Measurements from ENCODE around the gene CLASP1. TPM values are rescaled to one million over a fixed set of nuclear protein-coding genes. Genes with fewer than 3 reads are reported as not detected.

Gene CLASP1
- total RNA-seq, 1 experiment from 2014 or later = 49.2 TPM

GRCh38 chr2:121582272-121582671, 67.0 kb downstream of the CLASP1 start:
- TF ChIP-seq POLR2AphosphoS5 (IDR thresholded peaks at IDR 0.05; ENCODE audit: low read depth, low read length) (no peak), SIN3A (IDR thresholded peaks at IDR 0.05; ENCODE audit: borderline replicate concordance, insufficient read depth, low read depth, low read length) (no peak), CTCF (IDR thresholded peaks at IDR 0.05) (no peak), TCF7L2 (IDR thresholded peaks at IDR 0.05; ENCODE audit: low read depth, low read length) (no peak)
- H3K27me3 ChIP-seq (ENCODE audit: control insufficient read depth, insufficient read depth, low read length) = no peaks in the 10 kb centered on the region
- CTCF ChIA-PET = no interaction called here
- no peaks in the 10 kb centered on the region for H3K9me3 ChIP-seq (ENCODE audit: control insufficient read depth, insufficient read depth, low read depth, low read length)
- POLR2A ChIA-PET = no interaction called here
- H3K27ac ChIP-seq (ENCODE audit: low read length) = no peak overlapping the region
- no peak for ATAC-seq
- no peak for DNase-seq (ENCODE audit: low read depth, low spot score)
- H3K4me1 ChIP-seq (ENCODE audit: control insufficient read depth, insufficient read depth, low read length) = peaks cover 12% of the 10 kb centered on the region
- no TSS peak for BruUV-seq (replicated peaks)
- intact Hi-C loops (cut with micrococcal nuclease; ENCODE audit: unreplicated experiment) (no loop called here), in situ Hi-C loops (cut with HindIII; ENCODE audit: low pct_unique_long_range_greater_than_20kb, low sequenced_read_pairs) (no loop called here)
- no peaks in the 10 kb centered on the region for H3K36me3 ChIP-seq (ENCODE audit: control insufficient read depth, insufficient read depth, low read length)
- no peak overlapping the region for H3K4me3 ChIP-seq (ENCODE audit: low read depth in 2 of 2, low read length in 2 of 2)

- ATAC-seq (no peak), DNase-seq (ENCODE audit: low read depth, low spot score) (no peak)
- no peak for TF ChIP-seq TCF7L2 (IDR thresholded peaks at IDR 0.05; ENCODE audit: low read depth, low read length)
- Histone ChIP-seq H3K4me3 (ENCODE audit: low read depth in 2 of 2, low read length in 2 of 2) (no peak overlapping the region), H3K9me3 (ENCODE audit: control insufficient read depth, insufficient read depth, low read depth, low read length) (no peaks in the 10 kb centered on the region), H3K36me3 (ENCODE audit: control insufficient read depth, insufficient read depth, low read length) (no peaks in the 10 kb centered on the region), H3K27ac (ENCODE audit: low read length) (no peak overlapping the region), H3K4me1 (ENCODE audit: control insufficient read depth, insufficient read depth, low read length) (peaks cover 12% of the 10 kb centered on the region), H3K27me3 (ENCODE audit: control insufficient read depth, insufficient read depth, low read length) (no peaks in the 10 kb centered on the region)
- POLR2A ChIA-PET = no interaction called here
- CTCF ChIA-PET = no interaction called here
- TSS peak; percentile 44 for BruUV-seq (replicated peaks)
- intact Hi-C loops (cut with micrococcal nuclease; ENCODE audit: unreplicated experiment) = no loop called here
- in situ Hi-C loops (cut with HindIII; ENCODE audit: low pct_unique_long_range_greater_than_20kb, low sequenced_read_pairs) = no loop called here
Observed at GRCh38 chr2:121579309-121579708, 70.0 kb downstream of the CLASP1 start.

- DNase-seq (ENCODE audit: low read depth, low spot score) = no peak
- POLR2A ChIA-PET = no interaction called here
- TF ChIP-seq REST (IDR thresholded peaks at IDR 0.05; ENCODE audit: insufficient read depth in 1 of 2, low read depth in 2 of 2, low read length in 1 of 2) (no peak), TCF7L2 (IDR thresholded peaks at IDR 0.05; ENCODE audit: low read depth, low read length) (no peak), CTCF (IDR thresholded peaks at IDR 0.05) (no peak), POLR2AphosphoS5 (IDR thresholded peaks at IDR 0.05; ENCODE audit: low read depth, low read length) (no peak), SIN3A (IDR thresholded peaks at IDR 0.05; ENCODE audit: borderline replicate concordance, insufficient read depth, low read depth, low read length) (no peak)
- no peak for ATAC-seq
- Histone ChIP-seq H3K36me3 (ENCODE audit: control insufficient read depth, insufficient read depth, low read length) (no peaks in the 10 kb centered on the region), H3K9me3 (ENCODE audit: control insufficient read depth, insufficient read depth, low read depth, low read length) (no peaks in the 10 kb centered on the region), H3K27me3 (ENCODE audit: control insufficient read depth, insufficient read depth, low read length) (no peaks in the 10 kb centered on the region), H3K27ac (ENCODE audit: low read length) (no peak overlapping the region), H3K4me1 (ENCODE audit: control insufficient read depth, insufficient read depth, low read length) (peaks cover 12% of the 10 kb centered on the region), H3K4me3 (ENCODE audit: low read depth in 2 of 2, low read length in 2 of 2) (no peak overlapping the region)
- intact Hi-C loops (cut with micrococcal nuclease; ENCODE audit: unreplicated experiment) = no loop called here
- in situ Hi-C loops (cut with HindIII; ENCODE audit: low pct_unique_long_range_greater_than_20kb, low sequenced_read_pairs) = no loop called here
- CTCF ChIA-PET = no interaction called here
- no TSS peak for BruUV-seq (replicated peaks)
Observed at GRCh38 chr2:121577381-121577780, 71.9 kb downstream of the CLASP1 start.
